IPS DF 4.7 (cell line): ENCODE data around the gene ANO2.

Experiments
- DNase-seq: peaks from one replicate; pipeline ENCODE4 v3.0.0-alpha.2; 2013; ENCODE audit warnings: low spot score; ENCODE audit errors: extremely low read depth

Gene ANO2

GRCh38 chr12:5945071-5946008 is at the start of gene ANO2:
ANO2 (minus strand) TSS chr12:5945259; CDS start chr12:5945217, 42 bp downstream.
- no peak for DNase-seq

GRCh38 chr12:5989621-5990020 is 44.6 kb upstream of the ANO2 start:
- DNase-seq: no peak

DNA sequence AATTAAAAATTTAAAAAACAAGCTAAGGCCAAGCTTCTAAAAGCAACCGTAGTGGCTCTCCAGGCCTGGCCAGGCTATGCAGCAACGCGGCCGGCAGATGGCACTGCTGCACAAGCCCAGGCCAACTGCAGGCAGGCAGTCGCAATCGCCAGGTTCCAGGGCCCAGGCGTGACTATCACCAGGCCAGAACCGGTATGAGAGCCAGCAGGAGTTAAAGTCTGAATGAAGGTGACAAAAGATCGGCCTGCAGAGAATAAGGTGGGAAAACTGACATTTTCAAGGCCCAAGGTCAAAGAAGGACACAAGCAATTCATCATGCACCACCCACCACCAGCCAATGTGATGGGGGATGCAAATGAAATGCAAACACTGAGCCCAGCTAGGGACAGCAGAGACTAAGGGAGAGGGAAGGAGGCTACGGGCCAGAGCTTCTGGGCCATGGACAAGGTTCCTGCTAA is 43.6 kb upstream of the ANO2 start:
- peak; percentile 86 for DNase-seq

GRCh38 chr12:5988088-5988487 is 43.0 kb upstream of the ANO2 start:
- no peak for DNase-seq

DNA sequence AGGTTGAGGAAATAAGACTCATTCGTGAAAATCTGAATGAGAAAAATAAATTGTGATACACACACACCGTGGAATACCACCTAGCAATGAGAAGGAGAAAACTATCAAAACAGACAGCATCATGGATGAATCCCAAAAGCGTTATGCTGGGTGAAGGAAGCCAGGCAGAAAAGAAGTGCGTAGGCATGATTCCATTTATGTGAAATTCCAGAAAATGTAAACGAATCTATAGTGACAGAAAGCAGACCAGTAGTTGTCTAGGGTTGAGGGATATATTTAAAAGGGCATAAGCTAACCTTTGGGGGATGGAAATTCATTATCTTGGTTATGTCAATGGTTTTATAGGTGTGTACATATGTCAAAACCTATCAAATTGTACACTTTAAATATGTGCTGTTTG is 42.5 kb upstream of the ANO2 start:
- DNase-seq: no peak

DNA sequence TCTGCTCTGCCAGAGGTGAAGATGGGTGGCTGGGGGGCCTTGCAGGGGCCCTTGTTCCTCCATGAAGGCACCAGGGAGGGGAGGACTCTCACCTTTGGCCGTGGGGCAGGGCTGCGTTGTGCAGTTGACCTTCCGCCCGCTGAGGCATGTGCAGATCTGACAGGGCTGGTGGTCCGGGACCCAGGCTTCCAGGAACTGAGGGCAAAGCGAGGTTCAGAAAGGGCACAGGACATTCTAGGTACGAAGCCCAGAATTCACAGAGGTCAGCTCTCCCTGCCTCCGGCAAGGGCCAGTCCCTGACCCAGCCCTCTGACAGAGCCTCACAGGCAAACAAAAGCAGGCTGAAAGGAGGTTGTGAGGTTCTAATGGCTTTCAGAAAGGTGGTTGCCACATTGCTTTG is 40.4 kb upstream of the ANO2 start:
- no peak for DNase-seq

DNA sequence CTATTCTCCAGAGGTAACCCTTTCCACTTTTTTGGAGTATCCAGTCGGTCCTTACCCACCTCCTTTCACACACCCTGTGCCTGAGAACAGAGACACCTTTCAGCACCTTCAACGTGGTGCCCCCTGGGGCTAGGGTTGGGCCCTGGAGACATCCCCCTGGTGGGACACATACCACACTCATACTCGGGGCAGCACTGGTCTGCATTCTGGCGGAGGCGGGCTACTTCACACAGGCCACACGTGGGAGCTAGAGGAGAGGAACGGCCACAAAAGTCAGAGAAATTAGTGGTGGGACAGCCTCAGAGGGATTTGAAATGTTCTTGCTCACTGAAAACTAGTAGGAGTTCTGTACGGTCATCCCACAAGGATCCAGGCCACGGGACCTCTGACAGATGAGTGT is 39.8 kb upstream of the ANO2 start:
- DNase-seq: no peak

DNA sequence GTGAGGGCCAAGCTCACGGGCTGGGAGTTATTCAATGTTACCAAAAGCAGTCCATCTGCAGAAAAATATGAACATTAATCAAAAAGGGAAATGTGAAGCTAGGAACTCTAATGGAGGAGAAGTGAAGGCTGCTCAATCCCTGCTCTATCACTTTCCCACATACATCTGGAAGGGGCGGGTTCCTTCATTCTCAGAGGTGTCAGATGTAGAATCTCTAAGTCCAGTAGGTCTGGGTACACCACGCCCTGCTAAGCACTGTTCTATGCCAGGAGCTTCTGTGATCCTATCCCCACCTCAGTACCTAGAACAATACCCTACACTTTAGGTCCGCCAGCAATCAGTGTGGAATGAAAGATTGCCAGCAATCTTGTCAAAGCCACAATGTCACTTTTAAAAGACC is 37.0 kb upstream of the ANO2 start:
- no peak for DNase-seq

GRCh38 chr12:5977556-5977955 is 32.5 kb upstream of the ANO2 start:
- no peak for DNase-seq

GRCh38 chr12:5976711-5977110 is 31.7 kb upstream of the ANO2 start:
- no peak for DNase-seq

- no peak for DNase-seq
These were observed 31.1 kb upstream of the ANO2 start for GRCh38 chr12:5976196-5976595.

DNA sequence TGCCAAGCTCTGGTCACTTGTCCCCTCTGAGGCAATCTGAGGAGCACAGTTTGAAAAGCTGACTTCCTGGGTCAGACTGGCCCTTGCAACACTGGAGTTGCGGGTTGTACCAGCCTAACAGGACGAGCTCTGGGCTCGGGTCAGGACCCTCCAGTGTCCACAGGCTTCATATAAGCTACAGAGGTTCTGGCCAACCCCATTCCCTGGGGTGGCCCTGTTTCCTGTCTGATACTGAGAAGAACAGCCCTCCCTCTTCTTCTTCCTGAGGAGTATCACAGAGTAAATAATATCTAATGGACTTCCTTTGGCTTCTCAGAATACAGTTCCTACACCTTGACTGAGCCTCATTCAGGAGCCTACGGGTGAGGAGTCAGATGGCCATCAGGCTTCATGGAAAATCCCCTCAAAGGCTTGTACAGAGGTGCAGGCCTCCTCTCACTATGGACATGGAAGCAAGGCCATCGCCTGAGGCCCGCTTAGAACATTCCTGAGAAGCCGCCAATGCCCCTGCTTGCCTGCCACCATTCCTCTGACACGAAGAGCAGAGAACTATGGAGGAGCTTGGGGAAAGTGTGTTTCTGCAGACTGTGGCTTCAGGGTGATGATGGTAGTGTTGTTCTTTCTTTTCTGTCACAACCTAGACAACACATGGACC is 28.5 kb upstream of the ANO2 start:
- no peak for DNase-seq

DNA sequence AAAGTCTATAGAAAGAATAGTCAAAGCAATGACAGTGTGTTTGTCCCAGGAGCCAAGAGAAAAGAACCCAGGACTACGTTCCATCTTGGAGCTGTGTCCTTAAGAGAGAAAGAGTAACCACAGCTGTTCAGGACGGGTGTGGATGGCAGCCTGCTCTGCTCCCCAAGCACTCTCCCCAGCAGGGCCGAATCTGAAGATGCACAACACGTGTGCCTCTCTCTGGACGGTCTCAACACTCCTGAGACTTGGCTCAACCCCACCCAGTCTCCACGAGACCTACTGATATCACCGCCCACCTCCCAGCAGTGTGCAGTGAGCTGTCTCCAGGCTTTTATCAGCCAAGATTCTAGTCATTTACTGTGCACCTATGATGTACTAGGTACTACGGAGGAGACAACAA is 27.3 kb upstream of the ANO2 start:
- no peak for DNase-seq

DNA sequence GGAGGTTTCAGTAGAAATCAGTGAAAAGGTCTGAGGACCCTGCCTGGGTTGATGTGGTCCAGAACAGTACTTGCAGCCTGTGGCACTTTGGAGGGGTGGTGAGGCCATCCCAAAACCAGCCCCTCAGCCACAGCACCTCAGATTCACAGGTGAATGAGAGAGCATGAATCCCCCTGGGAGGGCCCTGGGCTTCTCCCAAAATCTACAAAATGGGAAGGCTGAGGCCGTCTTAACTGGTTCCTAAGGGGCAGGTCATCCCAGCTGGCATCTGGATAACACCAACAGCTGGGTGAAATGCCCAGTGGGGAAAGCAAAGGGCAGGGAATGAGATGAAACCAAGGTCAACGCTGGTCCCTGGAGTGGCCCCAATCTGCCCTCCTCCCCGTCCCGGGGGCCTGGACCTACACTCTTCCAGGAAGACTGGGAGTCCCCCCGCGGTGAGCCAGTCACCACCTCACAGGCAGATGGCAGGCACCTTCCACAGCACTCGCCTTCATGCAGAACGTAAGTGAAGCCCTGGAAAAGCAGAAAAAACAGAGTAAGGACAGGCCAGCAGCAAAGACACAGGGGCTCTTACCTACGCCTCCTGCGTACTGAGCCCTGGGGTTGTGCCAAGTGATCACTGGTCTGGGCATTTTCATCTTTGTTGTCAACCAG is 26.3 kb upstream of the ANO2 start:
- no peak for DNase-seq

- no peak for DNase-seq
These were observed 25.1 kb upstream of the ANO2 start for GRCh38 chr12:5969974-5970690.

GRCh38 chr12:5969156-5969973 is 24.3 kb upstream of the ANO2 start:
- no peak for DNase-seq

DNA sequence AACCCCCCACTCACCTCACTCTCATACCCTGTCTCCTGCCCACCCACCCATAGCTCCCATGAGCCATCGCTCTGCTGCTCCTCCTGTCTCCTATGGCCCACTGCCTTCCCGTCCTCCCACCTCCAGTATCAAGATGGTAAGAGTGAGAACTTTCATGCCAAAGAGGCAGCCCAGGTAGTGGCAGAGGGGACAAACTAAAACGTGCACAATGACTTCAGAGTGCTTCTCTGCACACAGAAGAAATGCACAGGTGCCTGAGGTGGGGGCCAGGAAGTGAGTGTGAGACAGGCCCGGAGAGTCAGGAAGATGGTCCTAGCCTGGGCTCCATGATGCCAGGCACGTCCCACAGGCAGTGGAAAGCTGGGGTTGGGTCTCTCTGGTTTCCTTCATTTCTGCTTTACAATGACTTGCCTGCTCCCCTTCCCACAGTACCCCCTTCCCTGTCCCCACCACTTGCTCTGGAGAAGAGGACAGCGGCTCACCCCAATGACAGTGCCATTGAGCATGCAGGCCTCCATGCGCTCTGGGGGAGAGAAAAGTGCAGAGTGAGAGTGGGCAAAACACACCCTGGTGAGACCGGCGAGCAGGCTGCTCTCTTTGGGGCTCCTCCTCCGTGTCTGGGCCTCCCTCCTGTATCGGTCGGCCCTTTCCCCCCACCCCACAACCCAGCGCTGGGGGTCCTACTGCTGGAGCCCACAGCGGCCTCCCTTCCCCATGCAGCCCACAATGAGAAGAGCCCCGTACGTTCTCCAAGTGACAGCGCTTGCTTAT is 22.8 kb upstream of the ANO2 start:
- no peak for DNase-seq

DNA sequence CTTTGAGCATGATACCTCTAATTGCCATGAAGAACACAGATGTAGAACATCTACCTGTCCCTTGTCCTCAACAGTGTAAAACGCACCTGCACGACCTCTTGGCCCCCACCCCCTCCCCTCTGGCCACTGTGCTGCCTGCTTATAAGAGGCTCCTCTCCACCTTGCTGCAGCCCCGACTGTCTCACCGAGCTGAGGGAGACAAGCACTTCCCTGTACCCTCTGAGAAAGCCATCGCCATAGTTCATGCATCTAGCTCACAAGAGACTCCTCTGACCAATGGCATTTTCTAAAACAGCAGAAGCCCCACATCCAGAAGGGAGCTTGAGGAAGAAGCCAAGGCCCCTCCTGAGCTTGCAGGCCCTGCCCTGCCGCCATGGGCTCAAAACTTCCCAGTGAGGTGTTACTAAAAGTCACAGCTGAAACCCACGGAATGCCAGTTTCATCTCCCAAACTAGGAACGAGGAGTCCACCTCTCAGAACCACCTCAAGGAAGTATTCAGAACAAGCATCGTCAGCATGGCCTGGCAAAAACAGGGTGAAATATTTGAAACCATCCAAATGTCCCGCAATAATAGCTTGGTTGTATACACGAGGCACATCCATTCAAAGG is 21.5 kb upstream of the ANO2 start:
- DNase-seq: no peak

GRCh38 chr12:5965950-5966383 is 20.9 kb upstream of the ANO2 start:
- no peak for DNase-seq
